ENCODE measurements around the gene CBX4.

Gene CBX4

GRCh38 chr17:79826841-79827578 is 12.2 kb downstream of the CBX4 start:
- no peak for DNase-seq

- no peak for DNase-seq
Measured at GRCh38 chr17:79826204-79826680, 13.0 kb downstream of the CBX4 start.

- DNase-seq, result no peak
Measured at GRCh38 chr17:79825580-79825921, 13.7 kb downstream of the CBX4 start.

- DNase-seq, result no peak
Measured at GRCh38 chr17:79824893-79825579, 14.2 kb downstream of the CBX4 start.

- no peak for DNase-seq
Measured at GRCh38 chr17:79824234-79824633, 15.0 kb downstream of the CBX4 start.

- no peak for DNase-seq
Measured at GRCh38 chr17:79822583-79823124, 16.6 kb downstream of the CBX4 start.

GRCh38 chr17:79821331-79822095 is 17.7 kb downstream of the CBX4 start:
- no peak for DNase-seq

- no peak for DNase-seq
Measured at GRCh38 chr17:79820959-79821330, 18.3 kb downstream of the CBX4 start.

- no peak for DNase-seq
Measured at GRCh38 chr17:79819534-79820276, 19.5 kb downstream of the CBX4 start.

- DNase-seq, result no peak
Measured at GRCh38 chr17:79819085-79819484, 20.2 kb downstream of the CBX4 start.

- no peak for DNase-seq
Measured at GRCh38 chr17:79818026-79818758, 21.0 kb downstream of the CBX4 start.

GRCh38 chr17:79815836-79816461 is 23.3 kb downstream of the CBX4 start:
- DNase-seq, result no peak

- DNase-seq, result no peak
Measured at GRCh38 chr17:79814974-79815835, 24.0 kb downstream of the CBX4 start.

- no peak for DNase-seq
Measured at GRCh38 chr17:79814127-79814973, 24.9 kb downstream of the CBX4 start.

- no peak for DNase-seq
Measured at GRCh38 chr17:79813297-79814126, 25.7 kb downstream of the CBX4 start.

- peak; percentile 27 for DNase-seq
Measured at GRCh38 chr17:79812353-79813258, 26.6 kb downstream of the CBX4 start.

- DNase-seq, result no peak
Measured at GRCh38 chr17:79811868-79812352, 27.3 kb downstream of the CBX4 start.

Data from stimulated activated CD8-positive, alpha-beta memory T cell treated with anti-CD3 and anti-CD28 coated beads, Interleukin-4, amount 100 ng/mL, for 48 hours (primary cell).